OCI-LY1 (cell line): ENCODE data around the gene RERE.

ENCODE experiments used
- EZH2 ChIP-seq: fragments of 200-600 bp; sonication (generic), shearing (Covaris generic); IDR thresholded peaks from 2 replicates; pipeline ENCODE4 v1.8.0; 2017; ENCODE audit warnings: borderline replicate concordance, mixed run types, mild to moderate bottlenecking, antibody characterized with exemption, low read length, moderate library complexity, mixed read lengths
- TF ChIP-seq, protein P1 (sequence below): fragments of 200-600 bp; sonication (generic), shearing (Covaris generic); IDR thresholded peaks from 2 replicates; pipeline ENCODE4 v1.5.1; 2017; ENCODE audit warnings: mild to moderate bottlenecking, antibody characterized with exemption, low read length, moderate library complexity, mixed read lengths

DNA sequence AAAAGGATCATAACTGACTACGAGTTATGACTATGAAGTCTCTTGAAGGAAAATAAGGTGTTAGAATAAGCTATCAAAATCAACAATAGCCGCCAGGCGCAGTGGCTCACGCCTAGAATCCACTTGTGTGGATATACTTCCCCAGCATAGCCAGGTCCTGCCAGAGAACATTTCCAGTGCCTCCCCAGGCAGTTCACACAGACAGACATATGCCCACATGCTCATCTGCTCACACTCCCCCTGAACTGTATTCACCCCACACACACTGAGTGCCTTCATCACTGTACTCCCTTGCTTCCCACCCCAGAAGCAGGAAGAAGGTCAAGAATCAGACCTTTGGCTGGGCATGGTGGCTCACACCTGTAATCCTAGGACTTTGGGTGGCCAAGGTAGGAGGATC, 6.5 kb downstream of the RERE start:
- TF ChIP-seq, protein P1, sequence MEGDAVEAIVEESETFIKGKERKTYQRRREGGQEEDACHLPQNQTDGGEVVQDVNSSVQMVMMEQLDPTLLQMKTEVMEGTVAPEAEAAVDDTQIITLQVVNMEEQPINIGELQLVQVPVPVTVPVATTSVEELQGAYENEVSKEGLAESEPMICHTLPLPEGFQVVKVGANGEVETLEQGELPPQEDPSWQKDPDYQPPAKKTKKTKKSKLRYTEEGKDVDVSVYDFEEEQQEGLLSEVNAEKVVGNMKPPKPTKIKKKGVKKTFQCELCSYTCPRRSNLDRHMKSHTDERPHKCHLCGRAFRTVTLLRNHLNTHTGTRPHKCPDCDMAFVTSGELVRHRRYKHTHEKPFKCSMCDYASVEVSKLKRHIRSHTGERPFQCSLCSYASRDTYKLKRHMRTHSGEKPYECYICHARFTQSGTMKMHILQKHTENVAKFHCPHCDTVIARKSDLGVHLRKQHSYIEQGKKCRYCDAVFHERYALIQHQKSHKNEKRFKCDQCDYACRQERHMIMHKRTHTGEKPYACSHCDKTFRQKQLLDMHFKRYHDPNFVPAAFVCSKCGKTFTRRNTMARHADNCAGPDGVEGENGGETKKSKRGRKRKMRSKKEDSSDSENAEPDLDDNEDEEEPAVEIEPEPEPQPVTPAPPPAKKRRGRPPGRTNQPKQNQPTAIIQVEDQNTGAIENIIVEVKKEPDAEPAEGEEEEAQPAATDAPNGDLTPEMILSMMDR, result no peak
- no peak for TF ChIP-seq EZH2
